WTC11 (cell line): Measurements from ENCODE around the gene GLT1D1. TPM values are rescaled to one million over a fixed set of nuclear protein-coding genes. Genes with fewer than 3 reads are reported as not detected.

Experiments used
- ATAC-seq: fragments of 200-7000 bp; cut with Tn5 transposase; 2 replicates; pipeline ENCODE4 v1.10.0; 2021; ENCODE audit warnings: mild to moderate bottlenecking, moderate library complexity
- CTCF ChIA-PET: fragments of 300-600 bp; sonication (Branson Sonifier 250); formaldehyde crosslinking; loops from one replicate; lab custom pipeline; 2021; ENCODE audit warnings: antibody characterized with exemption; lab: Charles Lee
- POLR2A ChIA-PET: fragments of 350-600 bp; sonication (Branson Sonifier 250); formaldehyde crosslinking; loops from one replicate; lab custom pipeline; 2021; ENCODE audit warnings: antibody characterized with exemption; lab: Charles Lee
- DNase-seq: peaks from one replicate; pipeline ENCODE4 v3.0.0; 2021; ENCODE audit warnings: low spot score
- H3K27ac Mint-ChIP-seq: 2 replicates; pipeline ENCODE4 v1.8.0; 2021; ENCODE audit warnings: mixed read lengths
- H3K27me3 Mint-ChIP-seq: 2 replicates; pipeline ENCODE4 v1.8.0; 2021; ENCODE audit warnings: low read depth, mild to moderate bottlenecking, moderate library complexity, mixed read lengths
- H3K36me3 Mint-ChIP-seq: 2 replicates; pipeline ENCODE4 v1.8.0; 2021; ENCODE audit warnings: mixed read lengths
- H3K4me1 Mint-ChIP-seq: 2 replicates; pipeline ENCODE4 v1.8.0; 2022; ENCODE audit warnings: mixed read lengths
- H3K4me3 Mint-ChIP-seq: 2 replicates; pipeline ENCODE4 v1.8.0; 2021; ENCODE audit warnings: mild to moderate bottlenecking, moderate library complexity, mixed read lengths
- H3K9me3 Mint-ChIP-seq: 2 replicates; pipeline ENCODE4 v1.8.0; 2021; ENCODE audit warnings: mixed read lengths
- AFF4 ChIP-seq: sonication (generic); formaldehyde crosslinking; IDR thresholded peaks from 2 replicates; pipeline ENCODE4 v1.8.1; 2023; ENCODE audit warnings: mild to moderate bottlenecking, missing genetic modification reagents, borderline replicate concordance
- ATF1 ChIP-seq: sonication (generic); formaldehyde crosslinking; IDR thresholded peaks from 2 replicates; pipeline ENCODE4 v1.8.1; 2023; ENCODE audit warnings: mild to moderate bottlenecking, moderate library complexity, missing genetic modification reagents
- CDX4 ChIP-seq: fragments of 250-450 bp; sonication (Bioruptor Pico); IDR thresholded peaks from 2 replicates; pipeline ENCODE4 v1.9.0; 2021; ENCODE audit warnings: moderate library complexity, mild to moderate bottlenecking, inconsistent platforms, borderline replicate concordance
- CREB1 ChIP-seq: sonication (generic); formaldehyde crosslinking; IDR thresholded peaks from 2 replicates; pipeline ENCODE4 v1.8.0; 2023; ENCODE audit warnings: mild to moderate bottlenecking, missing genetic modification reagents
- EMX1 ChIP-seq: fragments of 250-450 bp; sonication (Bioruptor Pico); IDR thresholded peaks from 2 replicates; pipeline ENCODE4 v1.8.0; 2021; ENCODE audit warnings: mild to moderate bottlenecking
- ERG ChIP-seq: fragments of 250-450 bp; sonication (Bioruptor Pico); IDR thresholded peaks from 2 replicates; pipeline ENCODE4 v1.8.0; 2021; ENCODE audit warnings: mild to moderate bottlenecking
- GABPB1 ChIP-seq: sonication (generic); formaldehyde crosslinking; IDR thresholded peaks from 2 replicates; pipeline ENCODE4 v1.8.1; 2023; ENCODE audit warnings: mild to moderate bottlenecking, missing genetic modification reagents
- KAT7 ChIP-seq: sonication (generic); formaldehyde crosslinking; IDR thresholded peaks from 2 replicates; pipeline ENCODE4 v1.8.1; 2023; ENCODE audit warnings: missing genetic modification reagents, mild to moderate bottlenecking, borderline replicate concordance
- MLX ChIP-seq: sonication (generic); formaldehyde crosslinking; IDR thresholded peaks from 2 replicates; pipeline ENCODE4 v1.8.1; 2023; ENCODE audit warnings: mild to moderate bottlenecking, missing genetic modification reagents, moderate library complexity
- NFYB ChIP-seq: sonication (generic); formaldehyde crosslinking; conservative IDR thresholded peaks from 2 replicates; pipeline ENCODE4 v1.8.0; 2022; ENCODE audit warnings: low read depth, missing genetic modification reagents
- PRDM15 ChIP-seq: sonication (generic); formaldehyde crosslinking; IDR thresholded peaks from 2 replicates; pipeline ENCODE4 v1.8.0; 2022; ENCODE audit warnings: missing genetic modification reagents
- PREB ChIP-seq: sonication (generic); formaldehyde crosslinking; IDR thresholded peaks from 2 replicates; pipeline ENCODE4 v1.8.1; 2022; ENCODE audit warnings: mild to moderate bottlenecking, missing genetic modification reagents, moderate library complexity, borderline replicate concordance
- PRRX2 ChIP-seq: fragments of 250-450 bp; sonication (Bioruptor Pico); IDR thresholded peaks from 2 replicates; pipeline ENCODE4 v1.8.0; 2021; ENCODE audit warnings: mild to moderate bottlenecking
- RORB ChIP-seq: fragments of 250-450 bp; sonication (Bioruptor Pico); IDR thresholded peaks from 2 replicates; pipeline ENCODE4 v1.9.0; 2021; ENCODE audit warnings: mild to moderate bottlenecking
- SMAD4 ChIP-seq: sonication (generic); formaldehyde crosslinking; IDR thresholded peaks from 2 replicates; pipeline ENCODE4 v1.8.0; 2022; ENCODE audit warnings: mild to moderate bottlenecking, missing genetic modification reagents
- SOX15 ChIP-seq: fragments of 250-450 bp; sonication (Bioruptor Pico); IDR thresholded peaks from 2 replicates; pipeline ENCODE4 v1.9.0; 2021; ENCODE audit warnings: mild to moderate bottlenecking
- USF2 ChIP-seq: sonication (generic); formaldehyde crosslinking; IDR thresholded peaks from 2 replicates; pipeline ENCODE4 v1.8.1; 2023; ENCODE audit warnings: mild to moderate bottlenecking, missing genetic modification reagents, moderate library complexity
- ZBTB21 ChIP-seq: sonication (generic); formaldehyde crosslinking; IDR thresholded peaks from 2 replicates; pipeline ENCODE4 v1.8.1; 2023; ENCODE audit warnings: mild to moderate bottlenecking, missing genetic modification reagents, borderline replicate concordance
- ZNF138 ChIP-seq: sonication (generic); formaldehyde crosslinking; conservative IDR thresholded peaks from 2 replicates; pipeline ENCODE4 v1.8.1; 2022; ENCODE audit warnings: mild to moderate bottlenecking, moderate library complexity, missing genetic modification reagents
- ZNF263 ChIP-seq: sonication (generic); formaldehyde crosslinking; IDR thresholded peaks from 2 replicates; pipeline ENCODE4 v1.8.1; 2022; ENCODE audit warnings: low read depth, mild to moderate bottlenecking, moderate library complexity, missing genetic modification reagents
- ZNF281 ChIP-seq: sonication (generic); formaldehyde crosslinking; IDR thresholded peaks from 2 replicates; pipeline ENCODE4 v1.8.0; 2023; ENCODE audit warnings: mild to moderate bottlenecking, missing genetic modification reagents
- total RNA-seq: library from RNA; stranded (reverse); gene quantifications from 3 replicates; pipeline ENCODE4 v1.2.3, GENCODE V29; 2021

Gene GLT1D1
- total RNA-seq, 1 experiment from 2014 or later, result 1.5 TPM

- Mint-ChIP-seq H3K27me3 (no peaks in the 10 kb centered on the region; the same call in 1 of the 2 replicates), H3K36me3 (peaks cover 64% of the 10 kb centered on the region), H3K4me3 (no peak overlapping the region), H3K4me1 (no peaks in the 10 kb centered on the region), H3K9me3 (peaks cover 73% of the 10 kb centered on the region), H3K27ac (no peak overlapping the region)
- no peak for DNase-seq
- POLR2A ChIA-PET, result no interaction called here
- no peak for TF ChIP-seq CDX4 (CRISPR knock-in tag)
- no peak for TF ChIP-seq SOX15 (CRISPR knock-in tag)
- TF ChIP-seq PREB (CRISPR knock-in tag), result no peak
- TF ChIP-seq USF2, result no peak
- no peak for TF ChIP-seq GABPB1 (CRISPR knock-in tag)
- no peak for TF ChIP-seq ATF1
- no peak for TF ChIP-seq ZNF263 (CRISPR knock-in tag)
- no peak for TF ChIP-seq CREB1
- TF ChIP-seq MLX (CRISPR knock-in tag), result no peak
- TF ChIP-seq PRRX2 (CRISPR knock-in tag), result no peak
- no peak for ATAC-seq
- CTCF ChIA-PET, result no interaction called here
Measured at GRCh38 chr12:128920468-128920867, 67.2 kb downstream of the GLT1D1 start.

- Mint-ChIP-seq H3K4me3 (no peak overlapping the region), H3K36me3 (peaks cover 29% of the 10 kb centered on the region), H3K4me1 (no peaks in the 10 kb centered on the region), H3K27ac (no peak overlapping the region), H3K9me3 (peaks cover 24% of the 10 kb centered on the region), H3K27me3 (peaks cover 2% of the 10 kb centered on the region; the same call in 1 of the 2 replicates)
- ChIA-PET POLR2A (no interaction called here), CTCF (no interaction called here)
- DNase-seq (no peak), ATAC-seq (no peak)
- TF ChIP-seq RORB, result no peak
- TF ChIP-seq ZNF281 (CRISPR knock-in tag), result no peak
- no peak for TF ChIP-seq GABPB1 (CRISPR knock-in tag)
- no peak for TF ChIP-seq ERG (CRISPR knock-in tag)
- TF ChIP-seq ZNF263 (CRISPR knock-in tag), result no peak
- no peak for TF ChIP-seq SMAD4 (CRISPR knock-in tag)
- TF ChIP-seq NFYB (CRISPR knock-in tag), result no peak
- TF ChIP-seq PRDM15, result no peak
- TF ChIP-seq AFF4 (CRISPR knock-in tag), result no peak
- TF ChIP-seq ZBTB21 (CRISPR knock-in tag), result no peak
- no peak for TF ChIP-seq KAT7 (CRISPR knock-in tag)
- no peak for TF ChIP-seq EMX1 (CRISPR knock-in tag)
- TF ChIP-seq ZNF138, result no peak
Measured at GRCh38 chr12:128928361-128928760, 75.1 kb downstream of the GLT1D1 start.
